Inferior parietal cortex (tissue), 1 donor: ENCODE data around the gene IL37.
"Not testable (repeated sequence)": the region's sequence is repeated elsewhere in the genome, so short reads cannot be mapped to it uniquely, and the experiment has no call there.

Source experiments
- DNase-seq: peaks from one replicate; pipeline ENCODE4 v3.0.0-alpha.2; 2016; ENCODE audit errors: extremely low spot score

Gene IL37

DNA sequence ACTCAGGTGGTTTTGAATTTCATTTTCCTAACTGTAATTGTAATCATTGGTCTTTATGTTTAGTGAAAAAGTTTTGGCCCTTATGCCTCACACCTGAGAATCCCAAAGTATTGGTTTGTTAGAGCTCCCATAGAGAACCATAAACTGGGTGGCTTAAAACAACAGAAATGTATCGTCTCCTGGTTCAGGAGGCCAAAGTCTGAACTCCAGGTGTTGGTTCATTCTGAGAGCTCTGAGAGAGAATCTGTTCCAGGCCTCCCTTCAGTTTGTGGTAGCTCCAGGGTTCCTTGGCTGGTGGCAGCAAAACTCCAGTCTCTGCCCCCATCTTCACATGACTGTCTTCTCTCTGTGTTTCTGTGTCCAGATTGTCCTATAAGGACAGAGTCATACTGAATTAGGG, 11.0 kb downstream of the IL37 start:
- DNase-seq, result no peak

DNA sequence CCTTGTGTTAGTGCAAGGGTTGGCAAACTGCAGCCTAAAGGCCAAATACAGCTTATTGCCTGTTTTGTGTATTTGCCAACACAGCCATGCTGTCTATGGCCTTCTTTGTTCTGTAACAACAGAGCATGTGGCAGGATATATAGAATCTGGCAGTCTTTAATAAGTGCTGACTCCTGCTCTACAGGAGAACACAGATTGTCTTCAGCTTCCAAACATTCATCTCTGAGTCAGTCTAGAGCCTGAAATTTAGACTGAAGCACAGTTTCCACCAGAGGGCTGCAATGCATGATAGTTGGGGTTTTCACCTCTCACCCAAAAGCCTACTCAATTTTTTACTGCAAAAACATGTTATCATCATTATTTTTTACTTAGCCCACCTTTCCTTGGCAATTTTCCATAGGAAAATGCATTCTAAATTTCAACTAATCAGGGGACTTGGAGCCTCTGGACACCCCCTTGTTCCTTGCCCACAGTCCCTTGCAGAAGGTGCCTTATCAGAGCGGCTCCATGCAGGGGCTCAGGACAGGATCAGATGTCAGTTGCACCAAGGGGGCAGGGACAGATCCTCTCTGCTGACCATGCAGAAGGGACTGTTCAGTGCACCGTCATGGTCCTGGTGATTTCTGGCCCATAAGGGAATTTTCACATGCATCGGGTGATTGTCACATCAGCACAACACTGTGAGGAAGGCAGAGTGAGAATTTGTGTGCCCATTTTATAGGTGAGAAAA, 12.4 kb downstream of the IL37 start:
- DNase-seq, result no peak

DNA sequence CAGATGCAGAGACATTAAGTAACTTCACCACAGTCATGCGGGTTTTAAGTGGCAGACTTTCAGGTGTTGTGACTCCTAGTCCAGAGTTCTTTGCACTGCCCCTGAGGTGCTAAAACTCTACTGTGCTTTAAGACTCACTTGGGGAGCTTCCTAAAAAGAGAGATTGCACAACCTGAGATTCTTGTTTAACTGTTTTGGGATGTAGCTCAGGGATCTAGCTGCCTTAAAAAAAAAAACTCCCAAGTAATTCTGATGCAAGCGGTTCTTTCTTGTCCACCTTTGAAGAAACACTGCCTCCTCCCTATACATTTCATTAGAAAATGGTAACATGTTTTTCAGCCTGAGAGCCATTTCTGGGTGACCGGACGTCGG, 13.0 kb downstream of the IL37 start:
- DNase-seq, result no peak

DNA sequence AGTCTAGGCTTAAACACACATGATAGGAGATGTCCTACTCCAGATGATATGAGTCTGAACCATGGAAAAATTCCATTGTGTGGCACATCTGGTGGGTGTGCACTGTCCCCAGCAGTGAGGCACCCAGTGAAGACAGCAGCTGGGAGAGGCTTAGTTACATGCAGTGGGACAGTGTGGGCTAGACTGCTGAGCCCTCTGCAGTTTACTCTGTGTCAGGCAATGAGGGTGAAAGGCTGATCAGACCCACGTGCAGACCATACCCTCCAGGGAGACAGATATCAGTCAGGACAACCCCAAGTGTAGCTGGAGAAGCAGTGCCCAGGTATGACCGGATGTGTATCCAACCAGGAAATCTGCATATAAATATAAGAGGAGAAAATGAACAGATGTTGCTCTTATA, 13.4 kb downstream of the IL37 start:
- DNase-seq, result no peak

DNA sequence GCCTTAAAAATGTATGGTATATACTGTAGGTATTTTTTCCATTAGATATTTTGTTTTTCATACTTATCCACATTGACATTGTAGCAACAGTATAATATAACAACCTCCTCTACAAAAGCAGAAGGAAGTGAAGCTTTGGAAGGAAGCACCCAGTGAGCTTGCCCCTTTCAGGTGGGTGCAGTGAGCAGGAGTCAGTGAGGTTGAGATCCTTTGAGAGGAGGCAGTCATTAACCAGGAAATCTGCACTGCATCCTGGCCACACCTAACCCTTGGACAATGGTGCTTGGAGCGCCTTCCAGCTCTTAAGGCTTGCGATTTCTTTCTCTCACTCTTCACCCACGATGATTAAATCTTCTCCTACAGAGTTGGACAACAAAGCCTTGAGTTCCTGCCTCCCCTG, 13.9 kb downstream of the IL37 start:
- DNase-seq, result no peak

DNA sequence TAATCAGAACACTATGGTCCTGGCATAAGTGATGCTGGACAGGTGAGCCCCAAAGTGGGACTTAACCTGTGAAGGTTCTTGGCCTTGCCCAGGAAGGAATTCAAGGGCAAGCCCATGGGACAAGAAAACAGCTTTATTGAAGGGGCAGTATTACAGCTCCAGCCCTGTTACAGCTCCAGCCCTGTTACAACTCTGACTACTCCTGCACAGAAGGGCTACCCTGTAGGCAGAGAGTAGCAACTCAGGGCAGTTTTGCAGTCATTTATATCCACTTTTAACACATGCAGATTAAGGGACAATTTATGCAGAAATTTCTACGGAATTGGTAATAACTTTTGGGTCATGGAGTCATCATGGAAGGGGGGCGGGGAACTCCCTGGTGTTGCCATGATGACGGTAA, 15.7 kb downstream of the IL37 start:
- DNase-seq, result no peak

DNA sequence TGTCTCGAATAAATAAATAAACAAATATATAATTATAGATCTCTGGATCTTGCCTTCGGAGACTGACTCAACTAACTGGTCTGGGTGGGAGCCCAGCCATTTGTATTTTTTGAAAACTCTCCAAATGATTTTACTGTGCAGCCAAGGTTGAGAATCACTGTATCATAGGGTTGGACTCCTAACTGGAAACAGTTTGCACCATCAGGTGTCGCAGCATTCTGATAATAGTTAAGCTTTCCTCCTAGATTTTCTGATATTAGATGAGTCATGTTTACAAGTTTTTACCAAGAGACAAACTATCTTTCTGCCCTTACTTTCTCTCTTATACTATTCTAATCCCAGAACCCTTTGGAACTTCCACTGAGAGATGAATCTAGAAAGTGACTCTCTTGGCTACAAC, 16.8 kb downstream of the IL37 start:
- no peak for DNase-seq

DNA sequence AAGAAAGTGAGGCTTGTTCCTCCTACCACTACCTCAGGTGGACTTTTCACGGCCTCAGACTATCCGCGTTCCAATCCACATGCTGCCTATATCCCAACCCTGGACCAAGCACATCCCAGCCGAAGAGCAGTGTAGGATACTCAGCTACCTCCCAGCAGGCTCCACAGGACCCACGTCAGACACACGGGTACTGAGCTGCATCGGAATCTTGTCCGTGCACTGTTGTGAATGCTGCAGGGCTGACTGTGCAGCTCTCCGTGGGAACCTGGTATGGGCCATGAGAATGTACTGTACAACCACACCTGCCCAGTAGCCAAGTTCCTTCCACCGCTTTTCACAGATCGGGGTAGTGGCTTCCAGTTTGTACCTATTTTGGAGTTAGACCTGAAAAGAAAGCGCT, 22.3 kb downstream of the IL37 start:
- no peak for DNase-seq

DNA sequence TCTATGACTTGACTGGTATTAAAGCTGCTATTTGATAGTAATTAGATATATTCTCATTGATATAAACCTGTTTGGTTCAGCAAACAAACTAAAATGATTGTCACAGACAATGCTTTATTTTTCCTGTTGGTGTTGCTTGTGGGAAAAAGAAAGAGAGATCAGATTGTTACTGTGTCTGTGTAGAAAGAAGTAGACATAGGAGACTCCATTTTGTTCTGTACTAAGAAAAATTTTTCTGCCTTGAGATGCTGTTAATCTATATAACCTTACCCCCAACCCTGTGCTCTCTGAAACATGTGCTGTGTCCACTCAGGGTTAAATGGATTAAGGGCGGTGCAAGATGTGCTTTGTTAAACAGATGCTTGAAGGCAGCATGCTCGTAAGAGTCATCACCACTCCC, 23.2 kb downstream of the IL37 start:
- DNase-seq, result not testable (repeated sequence)

DNA sequence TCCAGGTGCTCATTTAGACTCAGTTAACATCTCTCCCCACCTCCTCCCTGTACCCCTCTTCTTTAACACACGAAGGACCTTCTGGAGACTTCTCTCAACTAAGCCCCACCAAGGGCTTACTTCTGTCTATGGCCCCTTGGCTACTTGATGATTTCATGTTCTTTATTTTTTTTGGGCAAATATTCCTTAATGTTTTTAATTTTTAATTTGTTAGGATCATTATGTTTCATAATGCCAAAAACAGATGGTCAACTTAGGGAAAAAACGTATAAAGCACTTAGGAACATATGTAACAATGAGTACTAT, 25.9 kb downstream of the IL37 start:
- no peak for DNase-seq

DNA sequence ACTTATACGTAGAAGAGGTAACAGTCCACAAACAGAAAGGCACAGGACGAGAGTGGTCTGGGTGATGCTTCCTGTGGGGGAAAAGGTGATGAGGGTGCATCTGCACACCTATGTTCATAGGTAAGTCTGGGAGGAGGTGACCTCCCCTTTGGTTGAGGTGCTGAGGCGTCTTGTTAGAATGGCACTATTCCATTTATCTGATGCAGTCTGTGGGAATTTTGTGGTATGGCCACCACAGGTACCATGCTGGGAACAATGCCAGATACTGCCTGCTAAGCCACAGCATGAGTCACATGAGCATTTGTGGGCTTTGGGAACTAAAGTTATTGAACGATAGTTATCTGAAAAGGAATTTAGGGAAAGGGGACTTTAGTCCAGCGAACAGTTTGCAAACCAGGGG, 27.9 kb downstream of the IL37 start:
- DNase-seq, result no peak

DNA sequence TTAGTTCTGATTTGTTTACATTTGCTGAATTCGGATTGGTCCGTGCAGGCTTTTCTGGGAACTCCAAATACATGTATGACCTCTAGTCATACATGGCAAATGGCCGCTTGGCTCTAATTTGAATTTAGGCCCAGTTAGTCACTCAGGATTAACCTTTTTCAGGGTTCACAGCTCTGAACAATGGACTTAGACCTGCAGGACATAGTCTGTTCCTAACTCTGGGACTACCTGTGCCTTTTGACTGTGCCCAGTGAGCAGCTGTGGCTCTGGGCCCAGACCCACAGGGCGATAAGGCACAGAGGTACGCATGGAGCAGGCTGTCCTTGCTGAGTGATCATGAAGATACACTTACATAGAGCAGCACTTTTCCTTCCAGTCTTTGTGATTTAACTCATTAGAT, 28.5 kb downstream of the IL37 start:
- DNase-seq, result no peak

DNA sequence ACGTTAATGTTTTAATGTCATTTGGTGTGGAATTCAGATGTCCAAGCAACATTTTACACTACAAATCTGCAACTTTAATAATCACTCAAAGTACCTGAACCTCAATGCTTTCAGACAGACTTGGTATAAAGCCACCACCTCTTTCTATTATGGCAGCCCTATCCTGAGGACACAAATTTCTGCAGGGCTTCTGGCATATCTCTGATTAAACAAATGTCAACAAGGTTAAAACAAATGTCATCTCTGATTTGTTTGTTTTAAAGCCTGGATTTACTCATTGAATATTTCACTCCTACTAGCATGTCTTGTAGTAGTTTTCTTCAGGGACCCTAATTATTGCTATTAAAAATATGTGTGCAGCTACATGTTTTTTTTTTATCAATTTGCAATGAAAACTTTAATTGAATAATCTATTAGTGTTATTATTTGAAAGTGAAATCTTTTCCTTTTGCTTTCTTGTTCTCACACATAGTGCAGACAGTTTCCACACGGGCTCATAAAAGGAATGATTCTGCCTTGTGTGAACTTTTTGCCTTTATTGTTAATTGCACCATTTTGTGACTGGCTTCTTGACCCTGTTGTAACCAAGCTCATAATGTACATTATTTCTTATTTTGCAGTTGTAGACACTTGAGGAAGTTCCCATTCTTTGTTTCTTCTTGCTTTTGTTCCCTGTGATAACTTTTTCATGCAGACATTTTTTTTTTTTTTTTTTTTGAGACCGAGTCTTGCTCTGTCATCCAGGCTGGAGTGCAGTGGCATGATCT, 30.1 kb downstream of the IL37 start:
- DNase-seq, result no peak

DNA sequence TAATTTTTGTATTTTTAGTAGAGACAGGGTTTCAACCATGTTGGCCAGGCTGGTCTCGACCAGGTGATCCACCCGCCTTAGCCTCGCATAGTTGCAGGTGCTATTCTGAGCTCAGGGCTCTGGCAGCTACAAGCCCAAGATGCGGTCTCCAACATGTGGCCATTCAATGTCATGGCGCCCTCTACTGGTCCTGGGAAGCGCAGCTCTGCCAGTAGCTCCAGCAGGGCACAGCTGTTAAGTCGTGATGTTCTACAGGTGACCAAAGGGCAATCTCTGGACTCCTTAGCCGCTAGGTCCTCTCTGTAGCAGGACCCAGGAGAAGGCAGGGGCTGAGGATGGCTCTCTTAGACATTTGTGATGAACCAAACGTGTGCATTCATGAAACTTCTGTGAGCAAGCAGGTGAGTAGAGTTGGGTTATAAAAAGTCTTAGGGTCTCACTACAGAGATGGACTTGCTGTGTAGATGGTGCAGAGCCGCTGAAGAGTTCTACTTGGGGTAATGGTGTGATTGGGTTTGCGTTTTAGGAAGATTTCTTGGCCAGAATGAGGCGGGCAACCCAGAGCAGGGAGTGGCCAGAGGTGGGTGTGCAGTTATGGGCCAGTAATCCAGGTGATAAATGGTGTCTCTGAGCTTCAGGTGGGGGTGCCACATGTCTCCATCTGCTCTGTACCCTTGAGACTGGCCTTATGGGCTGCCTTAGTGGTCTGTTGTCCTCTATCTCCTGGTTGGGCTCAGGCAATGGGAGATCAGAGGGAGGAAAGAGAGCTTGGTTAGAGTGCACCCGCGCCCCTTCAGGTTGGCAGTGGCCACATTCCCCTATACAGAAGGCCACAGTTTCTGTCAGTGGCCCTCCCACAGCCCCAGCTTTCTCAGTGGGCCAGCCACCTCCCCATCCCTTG, 31.0 kb downstream of the IL37 start:
- peak; percentile 87 for DNase-seq

DNA sequence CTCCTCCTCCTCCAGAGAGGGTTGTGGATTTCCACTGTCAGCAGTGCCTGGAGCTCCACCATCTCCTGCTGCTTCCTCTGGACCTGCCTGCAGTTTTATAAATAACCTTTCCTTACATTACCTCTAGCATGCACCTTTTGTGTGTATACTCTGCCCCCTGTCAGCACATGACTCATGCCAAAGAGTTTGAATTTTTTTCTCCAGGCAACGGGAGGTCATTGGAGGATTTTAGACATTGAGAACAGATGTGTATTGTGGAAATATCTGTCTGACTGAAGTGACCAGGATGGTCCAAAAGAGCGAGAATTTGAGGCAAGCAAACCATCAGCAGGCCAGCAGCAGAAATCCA, 31.7 kb downstream of the IL37 start:
- DNase-seq, result no peak

DNA sequence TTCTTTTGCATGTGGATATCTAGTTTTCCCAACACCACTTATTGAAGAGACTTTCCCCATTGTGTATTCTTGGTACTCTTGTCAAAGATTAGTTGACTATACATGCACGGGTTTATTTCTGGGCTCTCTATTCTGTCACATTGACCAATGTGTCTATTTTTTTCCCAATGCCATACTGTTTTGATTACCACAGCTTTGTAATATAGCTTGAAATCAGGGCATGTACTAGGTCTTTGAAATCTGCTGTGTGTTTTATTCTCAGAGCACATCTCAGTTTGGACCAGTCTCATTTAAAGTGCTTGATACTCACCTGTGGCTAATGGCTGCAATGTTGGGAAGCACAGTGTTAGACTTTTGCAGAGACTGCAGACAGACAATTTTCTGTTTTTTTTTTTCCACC, 34.0 kb downstream of the IL37 start:
- no peak for DNase-seq

DNA sequence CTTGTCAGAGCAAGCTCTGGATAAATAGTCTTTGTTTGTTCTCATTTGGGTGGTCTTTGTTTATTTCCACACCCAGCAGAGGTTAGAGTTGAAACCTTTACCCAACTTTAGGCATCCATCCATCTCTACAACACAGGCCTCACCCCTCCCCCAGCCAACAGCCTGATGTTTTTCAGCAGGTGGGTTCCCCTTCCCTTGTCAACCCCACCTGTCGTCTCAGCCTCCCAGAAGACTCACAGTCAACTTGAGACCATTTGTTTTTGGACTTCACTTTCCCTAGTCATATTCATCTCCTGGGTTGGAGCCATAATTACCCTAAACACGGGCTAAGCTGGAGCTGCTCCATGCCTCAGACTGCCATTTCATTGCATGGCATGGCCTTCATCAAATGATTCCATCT, 35.1 kb downstream of the IL37 start:
- DNase-seq, result no peak

DNA sequence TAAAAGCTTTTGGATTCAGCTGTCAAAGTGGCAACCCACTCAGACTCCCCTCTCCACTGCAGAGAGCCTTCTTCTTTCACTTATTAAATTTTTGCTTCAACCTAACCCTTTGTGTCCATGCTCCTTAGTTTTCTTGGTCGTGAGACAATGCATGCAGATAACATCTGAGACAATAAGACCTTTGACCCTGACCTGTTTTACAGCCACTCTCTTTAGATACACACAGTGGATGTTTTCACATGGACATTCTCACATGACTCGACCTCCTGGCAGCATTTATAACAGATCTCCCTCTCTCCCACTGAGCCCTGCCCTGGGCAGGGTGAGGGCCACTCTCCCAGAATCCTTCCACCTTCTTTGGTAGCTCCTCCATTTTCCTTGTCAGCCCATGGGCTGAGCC, 36.4 kb downstream of the IL37 start:
- DNase-seq, result no peak

DNA sequence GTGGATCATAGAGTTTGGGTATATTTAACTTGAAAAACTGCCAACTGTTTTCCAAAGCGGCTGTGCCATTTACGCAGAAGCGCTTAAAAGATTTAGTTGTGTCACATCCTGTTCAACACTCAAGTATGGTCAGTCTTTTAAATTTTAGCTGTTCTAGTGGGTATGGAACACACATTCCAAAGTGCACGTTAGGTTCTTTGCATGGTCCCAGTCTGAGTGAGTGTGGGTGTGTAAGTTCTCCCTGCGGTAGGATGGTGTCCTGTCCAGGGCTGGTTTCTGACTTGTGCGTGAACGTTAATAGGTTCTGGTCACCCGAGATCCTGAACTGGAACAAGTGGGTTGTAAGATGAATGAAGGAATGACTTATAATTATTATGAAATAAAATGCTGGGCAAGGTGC, 38.5 kb downstream of the IL37 start:
- no peak for DNase-seq

DNA sequence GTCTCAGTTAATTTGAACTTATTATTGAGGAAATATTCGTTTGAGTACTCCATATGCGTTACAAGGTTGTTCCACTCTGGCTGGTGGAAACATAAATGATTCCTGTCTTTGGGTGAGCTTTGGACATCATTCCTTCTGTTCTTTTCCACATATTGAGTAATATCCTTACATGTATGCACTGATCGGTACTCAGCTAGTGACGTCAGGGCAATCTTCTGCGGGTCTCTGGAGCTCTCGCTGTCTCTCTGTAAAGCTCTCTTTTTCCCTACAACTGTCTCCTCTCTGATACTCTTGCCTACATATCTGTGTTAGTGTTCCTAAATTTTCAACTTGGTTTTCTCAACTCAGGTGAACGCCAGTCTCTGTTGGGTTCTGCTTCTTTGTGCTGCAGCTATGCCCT, 43.4 kb downstream of the IL37 start:
- DNase-seq, result no peak

DNA sequence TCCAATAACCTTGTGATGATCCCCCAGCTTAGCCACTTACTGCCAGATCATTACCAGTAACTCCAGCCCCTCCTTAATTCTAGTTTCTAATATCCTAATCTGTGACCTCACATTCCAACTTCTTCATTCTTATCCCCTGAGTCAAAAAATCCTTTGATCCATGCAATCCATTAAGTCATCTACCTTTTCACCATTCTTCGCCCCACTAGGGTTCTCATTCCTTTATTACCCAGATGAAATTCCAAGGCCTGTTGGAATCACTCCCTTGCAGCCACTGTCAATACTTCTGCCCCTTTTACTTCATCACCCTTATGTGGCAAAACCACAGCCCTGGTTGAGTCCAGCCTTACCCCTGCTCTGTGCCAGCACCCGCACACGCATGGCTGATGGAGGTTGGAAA, 46.5 kb downstream of the IL37 start:
- DNase-seq, result no peak

DNA sequence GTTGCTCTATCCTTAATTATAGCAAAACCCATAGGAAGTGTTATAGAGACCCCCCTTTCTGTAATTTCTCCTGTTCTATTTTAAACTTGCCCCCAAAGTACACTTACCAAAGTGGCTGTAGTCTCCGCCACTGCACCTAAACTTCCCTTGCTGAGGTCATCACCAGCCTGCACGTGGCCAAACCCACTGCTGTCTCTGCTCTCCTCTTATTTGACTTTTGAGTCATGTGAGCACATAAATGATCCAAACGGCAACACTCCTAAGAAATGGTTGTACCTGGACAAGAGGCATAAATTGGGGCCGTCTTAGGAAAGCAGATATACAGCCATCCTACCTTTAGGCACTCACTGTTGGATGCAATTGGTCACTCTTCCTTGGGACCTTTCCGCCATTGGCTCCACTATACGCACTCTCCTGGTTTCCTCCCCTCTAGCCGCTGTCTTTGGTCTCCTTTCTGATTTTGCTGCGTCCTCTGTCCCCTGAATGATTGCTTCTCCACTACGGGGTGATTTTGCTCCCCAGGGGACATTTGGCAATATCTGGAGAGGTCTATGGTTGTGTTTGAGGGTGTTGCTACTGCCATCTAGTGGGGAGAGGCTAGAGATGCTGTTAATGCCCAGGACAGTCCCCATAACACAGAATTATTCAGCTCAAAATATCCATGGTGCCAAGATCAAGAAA, 47.6 kb downstream of the IL37 start:
- DNase-seq, result peak; percentile 65
